ENCODE measurements around the gene MTARC2.

DNA sequence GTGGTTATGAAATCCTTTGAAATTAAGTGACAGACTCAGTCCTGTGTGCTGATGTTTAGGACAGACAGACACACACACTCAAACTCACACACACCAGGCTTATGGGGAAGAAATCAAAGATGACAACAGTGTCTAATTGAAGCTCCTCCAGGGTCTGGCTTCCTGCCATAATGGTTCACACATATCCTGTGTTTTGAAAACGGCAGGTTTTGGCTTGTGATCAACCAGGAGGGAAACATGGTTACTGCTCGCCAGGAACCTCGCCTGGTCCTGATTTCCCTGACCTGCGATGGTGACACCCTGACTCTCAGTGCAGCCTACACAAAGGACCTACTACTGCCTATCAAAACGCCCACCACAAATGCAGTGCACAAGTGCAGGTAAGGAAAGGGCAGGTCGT, 43.2 kb downstream of the MTARC2 start:
- TF ChIP-seq, protein P1, sequence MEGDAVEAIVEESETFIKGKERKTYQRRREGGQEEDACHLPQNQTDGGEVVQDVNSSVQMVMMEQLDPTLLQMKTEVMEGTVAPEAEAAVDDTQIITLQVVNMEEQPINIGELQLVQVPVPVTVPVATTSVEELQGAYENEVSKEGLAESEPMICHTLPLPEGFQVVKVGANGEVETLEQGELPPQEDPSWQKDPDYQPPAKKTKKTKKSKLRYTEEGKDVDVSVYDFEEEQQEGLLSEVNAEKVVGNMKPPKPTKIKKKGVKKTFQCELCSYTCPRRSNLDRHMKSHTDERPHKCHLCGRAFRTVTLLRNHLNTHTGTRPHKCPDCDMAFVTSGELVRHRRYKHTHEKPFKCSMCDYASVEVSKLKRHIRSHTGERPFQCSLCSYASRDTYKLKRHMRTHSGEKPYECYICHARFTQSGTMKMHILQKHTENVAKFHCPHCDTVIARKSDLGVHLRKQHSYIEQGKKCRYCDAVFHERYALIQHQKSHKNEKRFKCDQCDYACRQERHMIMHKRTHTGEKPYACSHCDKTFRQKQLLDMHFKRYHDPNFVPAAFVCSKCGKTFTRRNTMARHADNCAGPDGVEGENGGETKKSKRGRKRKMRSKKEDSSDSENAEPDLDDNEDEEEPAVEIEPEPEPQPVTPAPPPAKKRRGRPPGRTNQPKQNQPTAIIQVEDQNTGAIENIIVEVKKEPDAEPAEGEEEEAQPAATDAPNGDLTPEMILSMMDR (conservative IDR thresholded peaks at IDR 0.05), result no peak
- TF ChIP-seq ZFX (IDR thresholded peaks at IDR 0.05), result no peak

Measured in C4-2B (cell line).